ENCODE data around the gene ZNF594.
"Not testable (repeated sequence)": the region's sequence is repeated elsewhere in the genome, so short reads cannot be mapped to it uniquely, and the experiment has no call there.

The ZNF594 gene

DNA sequence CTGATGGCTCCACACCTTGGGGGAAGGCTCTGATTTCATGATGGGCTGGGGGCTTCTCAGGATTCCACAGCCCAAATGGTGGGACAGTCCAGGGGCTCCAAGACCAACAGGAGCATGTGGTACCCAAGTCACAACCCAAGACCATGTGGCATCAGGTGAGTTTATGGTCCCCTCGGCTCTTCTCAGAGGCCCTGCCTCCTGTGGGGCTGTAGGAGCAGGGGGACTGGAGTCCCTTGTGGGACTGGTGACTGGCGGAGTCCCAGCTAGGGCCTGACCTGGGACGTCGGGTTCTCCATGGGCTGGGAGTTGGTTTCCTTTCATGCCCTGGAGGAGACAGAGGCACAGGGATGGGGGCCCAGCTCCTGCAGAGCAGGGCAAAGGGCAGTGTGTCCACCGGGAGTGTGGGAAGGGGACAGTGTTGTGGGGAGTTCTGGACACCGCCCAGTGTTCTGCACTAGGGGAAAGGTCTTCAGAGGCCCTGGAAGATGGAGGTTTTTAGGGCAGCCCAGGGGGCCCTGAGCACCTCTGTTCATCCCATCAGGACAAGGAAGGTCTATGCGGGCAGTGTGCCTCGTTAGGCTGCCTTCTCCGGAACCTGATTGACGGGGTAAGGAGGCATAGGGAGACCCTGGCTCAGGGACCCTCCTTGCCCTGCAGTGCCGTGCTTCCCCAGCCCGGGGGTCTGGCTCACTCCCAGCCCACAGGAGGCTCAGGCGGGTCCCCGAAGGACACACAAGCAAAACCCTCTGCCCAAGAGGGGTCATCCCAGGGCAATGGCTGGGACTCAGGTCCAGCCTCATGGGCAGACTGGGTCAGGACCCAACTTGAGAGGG, 54.9 kb downstream of the ZNF594 start:
- not testable (repeated sequence) for DNase-seq (ENCODE audit: low spot score)

DNA sequence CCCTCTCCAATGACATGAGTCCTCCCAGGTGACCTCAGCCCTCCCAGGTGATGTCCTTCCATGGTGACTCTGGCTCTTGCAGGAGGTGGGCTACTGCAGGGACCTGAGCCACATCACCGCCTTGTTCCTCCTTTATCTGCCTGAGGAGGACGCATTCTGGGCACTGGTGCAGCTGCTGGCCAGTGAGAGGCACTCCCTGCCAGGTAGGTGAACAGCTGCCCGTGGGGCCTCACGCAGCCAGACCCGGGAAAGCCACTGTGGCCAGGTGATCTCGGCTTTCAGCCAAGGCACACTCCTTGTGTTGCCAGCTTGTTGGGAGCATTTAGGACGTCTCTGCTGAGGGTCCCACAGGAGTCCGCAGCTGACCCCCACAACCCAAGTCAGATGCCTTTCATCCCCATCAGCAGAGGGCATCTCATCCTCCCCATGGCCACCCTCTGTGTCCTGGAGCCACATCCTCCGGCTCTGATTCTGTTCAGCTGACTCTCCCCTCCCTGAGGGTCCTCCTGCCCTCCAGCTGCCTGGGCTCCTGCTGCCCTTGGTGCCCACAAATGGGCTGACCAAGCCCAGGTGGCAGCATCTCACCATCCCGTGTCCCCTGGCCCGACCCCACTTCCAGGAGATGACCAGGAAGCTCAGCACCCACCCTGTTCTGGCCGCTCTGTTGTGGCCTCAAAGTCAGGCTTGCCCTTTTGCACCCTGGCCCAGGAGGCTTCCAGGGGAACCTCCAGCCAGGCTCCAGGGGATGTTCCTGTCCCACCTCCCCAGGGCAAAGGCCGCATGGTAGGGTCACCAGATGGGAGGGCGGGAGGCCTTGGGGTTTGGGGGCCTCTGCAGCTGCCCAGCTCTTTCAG, 55.7 kb downstream of the ZNF594 start:
- DNase-seq (ENCODE audit: low spot score): no peak

DNA sequence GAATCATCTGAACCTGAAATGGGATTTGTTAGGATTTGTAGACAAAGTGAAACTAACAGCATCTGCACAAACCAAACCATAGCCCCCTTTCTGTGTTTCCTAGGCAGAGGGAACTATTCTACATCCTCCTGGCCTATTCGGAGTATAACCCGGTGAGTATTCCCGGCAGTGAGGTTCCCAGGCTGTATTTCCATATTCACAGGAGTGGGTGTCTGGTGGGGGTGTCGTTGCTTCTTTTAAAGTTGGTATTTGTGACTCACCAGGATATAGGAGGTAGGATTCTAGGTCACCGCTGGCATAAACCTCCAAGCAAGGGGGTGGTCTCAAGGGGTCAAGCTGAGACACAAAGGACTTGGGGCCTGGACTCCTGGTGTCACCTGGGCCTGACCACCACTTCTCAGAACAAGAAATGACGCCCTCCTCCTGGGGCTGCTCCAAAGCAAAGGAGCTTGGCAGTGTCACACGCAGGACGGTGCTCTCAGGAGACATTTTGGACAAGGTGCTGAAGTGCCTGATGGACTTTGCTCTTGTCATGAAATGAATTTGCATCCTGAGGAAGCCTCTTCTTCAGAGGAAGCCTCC, 56.4 kb downstream of the ZNF594 start:
- DNase-seq (ENCODE audit: low spot score): not testable (repeated sequence)

DNA sequence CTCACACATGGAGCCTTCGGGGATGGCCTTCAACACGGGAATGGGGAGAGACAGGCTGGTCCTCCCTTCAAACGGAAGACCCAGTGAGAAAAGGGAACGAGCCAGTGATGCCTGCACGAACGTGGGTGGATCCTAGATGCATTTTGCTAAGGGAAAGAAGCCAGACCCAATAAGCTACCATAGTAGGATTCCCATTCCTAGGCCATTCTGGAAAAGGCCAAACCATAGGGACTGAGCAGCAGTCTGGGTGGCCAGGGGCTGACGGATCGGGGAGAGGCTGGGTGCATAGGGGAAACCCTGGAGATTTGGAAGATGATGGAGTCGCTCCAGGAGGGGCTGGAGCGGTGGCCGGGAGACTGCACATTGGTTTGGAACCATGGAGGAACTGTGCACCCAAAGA, 57.1 kb downstream of the ZNF594 start:
- not testable (repeated sequence) for DNase-seq (ENCODE audit: low spot score)

DNA sequence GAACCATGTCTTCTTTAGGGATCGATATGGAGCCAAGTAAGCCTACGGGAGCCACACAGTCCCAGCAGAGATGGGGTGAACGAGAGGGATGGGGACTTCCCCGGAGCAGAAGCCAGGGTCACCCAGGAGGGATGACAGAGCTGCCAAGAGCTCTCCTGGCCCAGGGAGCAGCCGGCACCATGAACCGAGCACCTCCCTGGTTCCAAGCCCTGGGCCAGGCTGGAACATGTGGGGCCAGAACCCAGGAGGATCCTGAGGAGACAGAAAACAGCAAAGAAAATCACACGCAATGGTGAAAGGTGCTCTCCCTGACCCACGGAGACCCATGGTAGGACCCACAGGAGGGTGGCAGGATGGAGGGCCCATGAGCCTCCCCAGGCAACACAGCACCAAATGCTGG, 57.7 kb downstream of the ZNF594 start:
- DNase-seq (ENCODE audit: low spot score): not testable (repeated sequence)

DNA sequence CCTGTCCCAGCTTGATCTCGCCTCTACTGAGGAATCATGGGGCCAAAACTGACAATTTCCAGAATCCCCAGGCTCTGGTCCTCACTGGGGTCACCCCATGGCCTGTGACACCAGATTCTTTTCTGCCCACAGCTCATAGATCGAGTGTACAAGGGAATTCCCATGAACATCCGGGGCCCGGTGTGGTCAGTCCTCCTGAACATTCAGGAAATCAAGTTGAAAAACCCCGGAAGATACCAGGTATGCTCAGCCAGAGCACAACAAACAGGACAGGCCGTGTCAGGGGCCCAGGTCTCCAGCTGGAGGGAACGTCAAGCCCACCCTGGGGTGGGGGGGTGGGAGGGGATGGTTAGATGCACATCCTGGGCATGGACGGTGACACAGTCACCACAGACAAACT, 58.4 kb downstream of the ZNF594 start:
- no peak for DNase-seq (ENCODE audit: low spot score)

DNA sequence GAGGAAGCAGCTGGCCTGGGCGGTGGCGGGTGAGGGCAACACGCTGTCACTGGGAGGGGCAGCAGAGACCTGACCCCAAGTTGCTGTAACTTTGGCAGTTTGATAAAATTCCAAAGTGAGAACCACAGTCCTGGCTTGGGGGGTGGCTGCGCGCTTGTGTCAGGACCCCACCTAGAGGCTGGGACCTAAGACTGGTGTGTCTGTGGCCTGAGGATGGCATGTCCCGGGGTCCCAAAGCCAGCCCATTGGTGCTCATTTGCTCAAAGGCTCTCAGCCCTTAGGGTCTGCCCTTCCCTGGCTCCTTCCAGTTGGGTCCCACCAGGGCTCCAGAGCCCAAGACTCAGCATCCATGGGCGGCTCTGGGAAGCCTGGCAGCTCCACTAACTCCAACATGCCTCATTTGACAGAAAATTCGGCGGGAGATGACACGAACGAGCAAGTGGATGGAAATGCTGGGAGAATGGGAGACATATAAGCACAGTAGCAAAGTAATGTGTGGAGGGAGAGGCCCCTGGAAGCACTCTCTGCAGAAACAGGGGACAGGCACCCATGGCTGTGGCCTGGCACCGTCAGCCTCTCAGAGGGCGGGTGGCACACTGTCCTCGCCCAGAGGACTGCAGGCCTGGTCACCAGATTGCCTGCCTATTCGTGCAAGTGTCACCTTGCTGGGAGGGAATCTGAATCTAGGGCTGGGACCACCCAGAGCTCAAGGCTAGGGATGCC, 59.0 kb downstream of the ZNF594 start:
- DNase-seq (ENCODE audit: low spot score): not testable (repeated sequence)

DNA sequence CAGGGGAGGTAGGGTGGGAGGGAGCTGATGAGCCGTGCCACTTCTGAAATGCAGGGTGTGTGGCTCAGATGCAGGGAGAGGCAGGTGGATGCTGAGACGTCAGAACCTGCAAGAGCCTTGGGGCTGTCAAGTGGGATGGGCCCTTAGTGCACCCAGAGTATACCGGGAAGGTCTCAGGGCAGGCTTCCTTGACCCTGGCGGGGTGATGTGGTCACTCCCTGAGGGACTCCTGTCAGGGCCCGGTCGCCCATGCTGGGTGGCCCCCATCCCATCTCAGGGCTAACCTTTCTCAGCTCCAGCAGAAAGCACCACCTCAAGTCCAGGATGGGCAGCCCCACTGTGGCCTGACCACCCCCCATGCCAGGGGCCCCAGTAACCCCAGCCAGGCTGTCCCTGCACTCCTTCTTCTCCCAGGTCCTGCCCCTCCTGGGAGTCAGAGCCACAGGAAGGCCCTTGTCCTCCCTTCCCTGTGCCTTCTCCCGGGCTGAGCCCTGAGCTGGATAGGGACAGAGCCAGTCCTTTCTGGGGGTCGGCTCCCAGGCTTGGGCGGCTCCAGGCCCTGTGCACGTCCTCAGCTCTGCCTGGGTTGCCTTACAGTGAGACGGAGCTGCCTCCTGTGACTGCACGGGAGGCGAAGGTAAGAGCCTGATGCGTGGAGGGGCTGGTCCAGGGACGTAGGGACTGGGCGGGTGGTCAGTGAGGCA, 59.7 kb downstream of the ZNF594 start:
- not testable (repeated sequence) for DNase-seq (ENCODE audit: low spot score)

DNA sequence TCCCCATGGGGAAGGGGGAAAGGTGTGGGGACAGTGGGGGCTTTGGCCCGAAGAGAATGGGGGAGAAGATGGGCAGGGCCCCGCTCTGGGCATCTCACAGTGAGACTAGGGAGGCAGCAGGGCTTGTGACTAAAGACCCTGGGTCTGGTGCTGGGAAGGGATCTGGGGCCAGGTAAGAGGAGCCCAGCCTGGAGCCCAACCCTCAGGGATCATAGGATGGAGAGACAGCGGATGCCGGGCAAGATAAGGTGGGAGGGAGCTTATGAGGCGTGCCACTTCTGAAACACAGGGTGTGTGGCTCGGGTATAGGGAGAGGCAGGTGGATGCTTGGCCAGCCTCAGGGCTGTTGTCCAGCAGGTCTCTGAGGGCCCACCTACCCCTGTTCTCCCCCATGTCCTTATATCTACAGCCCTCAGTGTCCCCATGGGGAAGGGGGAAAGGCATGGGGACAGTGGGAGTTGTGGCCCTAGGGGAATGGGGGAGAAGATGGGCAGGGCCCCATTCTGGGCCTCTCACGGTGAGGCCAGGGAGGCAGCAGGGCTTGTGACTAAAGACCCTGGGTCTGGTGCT, 60.4 kb downstream of the ZNF594 start:
- DNase-seq (ENCODE audit: low spot score): no peak

DNA sequence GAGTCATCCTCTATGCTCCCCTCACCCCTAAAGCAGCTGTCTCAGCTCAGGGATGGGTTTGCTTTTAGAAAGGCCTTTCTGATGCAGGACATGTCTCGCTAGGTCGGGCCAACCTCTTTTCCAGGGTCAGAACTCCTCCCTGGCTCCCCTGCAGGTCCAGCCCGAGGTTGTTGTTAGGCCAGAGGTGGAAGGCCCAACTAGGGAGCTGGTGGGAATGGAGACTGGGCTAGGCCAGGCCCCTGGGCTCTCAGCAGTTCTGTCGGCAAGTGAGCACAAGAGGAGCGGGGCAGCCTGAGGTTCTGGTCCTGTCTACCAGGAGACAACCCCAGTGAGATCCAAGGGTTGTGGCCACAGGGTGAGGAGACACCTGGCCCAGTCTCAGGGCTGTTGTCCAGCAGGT, 61.0 kb downstream of the ZNF594 start:
- not testable (repeated sequence) for DNase-seq (ENCODE audit: low spot score)

DNA sequence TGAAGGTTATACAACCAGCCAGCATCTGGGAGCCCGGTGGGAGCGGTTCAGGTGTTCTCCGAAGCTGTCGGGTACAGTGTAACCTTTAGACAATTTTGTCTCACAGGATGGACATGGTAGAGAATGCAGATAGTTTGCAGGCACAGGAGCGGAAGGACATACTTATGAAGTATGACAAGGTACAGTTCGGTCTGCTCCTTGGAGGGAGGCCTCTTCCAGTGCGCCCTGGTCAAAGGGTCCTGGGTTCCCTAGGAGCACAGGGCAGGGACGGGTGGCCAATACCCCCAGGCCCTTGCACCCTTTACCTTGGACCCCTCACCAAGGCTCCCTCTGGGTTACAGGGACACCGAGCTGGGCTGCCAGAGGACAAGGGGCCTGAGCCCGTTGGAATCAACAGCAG, 61.4 kb downstream of the ZNF594 start:
- DNase-seq (ENCODE audit: low spot score): not testable (repeated sequence)

DNA sequence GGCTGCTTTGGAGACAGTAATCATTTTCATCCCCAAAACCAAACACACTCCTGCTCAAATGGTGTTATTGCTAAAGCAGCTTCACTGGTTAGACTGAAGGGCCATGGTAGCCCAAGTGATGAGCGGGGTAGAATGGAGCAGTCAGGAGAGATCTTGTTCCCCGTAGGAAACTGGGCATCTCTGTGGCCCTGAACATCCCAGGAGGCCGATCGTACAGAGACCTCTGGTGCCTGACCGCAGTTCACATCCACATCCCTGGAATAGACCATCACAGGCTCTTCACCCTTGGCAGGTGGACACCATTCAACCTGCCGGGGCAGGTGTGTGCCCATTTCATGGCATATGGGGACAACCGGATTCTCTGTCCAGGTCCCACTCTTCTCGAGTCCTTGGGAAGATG, 61.9 kb downstream of the ZNF594 start:
- not testable (repeated sequence) for DNase-seq (ENCODE audit: low spot score)
